C4-2B (cell line): ENCODE measurements around the gene CDKAL1.

Experiments used
- CTCF ChIP-seq: fragments of 450-650 bp; conservative IDR thresholded peaks from 2 replicates; pipeline ENCODE4 v1.5.1; 2017; ENCODE audit warnings: mild to moderate bottlenecking
- ZFX ChIP-seq: fragments of 450-650 bp; IDR thresholded peaks from 2 replicates; pipeline ENCODE4 v1.6.1; 2017

- TF ChIP-seq CTCF: no peak
- no peak for TF ChIP-seq ZFX
These were observed 466.1 kb downstream of the CDKAL1 start for GRCh38 chr6:21000331-21000801.
